ENCODE measurements around the gene UBA7. TPM values are rescaled to one million over a fixed set of nuclear protein-coding genes. Genes with fewer than 3 reads are reported as not detected.

UBA7 gene
- total RNA-seq, 1 experiment from 2014 or later, result 1.2 TPM

GRCh38 chr3:49799761-49800160 is 14.0 kb downstream of the UBA7 start, which contains the start of gene CDHR4:
TSS of gene CDHR4 (minus strand) at chr3:49799873. CDS start at chr3:49799812, 61 bp downstream.
- peaks cover 11% of the 10 kb centered on the region for H3K4me1 Mint-ChIP-seq
- H3K27ac Mint-ChIP-seq, result no peak within 1 kb of the TSS
- DNase-seq (ENCODE audit: low spot score), result no peak
- POLR2A ChIA-PET, result interaction anchor here (0.5 kb wide), 1 partner anchor 1040 kb away, joined by 4 read pairs; no protein-coding TSS in a partner anchor
- H3K27me3 Mint-ChIP-seq (ENCODE audit: low read depth), result peaks cover 38% of the 10 kb centered on the region
- TF ChIP-seq AFF4 (CRISPR knock-in tag; IDR thresholded peaks at IDR 0.05; ENCODE audit: borderline replicate concordance) (no peak), NFYB (CRISPR knock-in tag; conservative IDR thresholded peaks at IDR 0.05; ENCODE audit: low read depth) (no peak), PRDM15 (CRISPR knock-in tag; IDR thresholded peaks at IDR 0.05) (no peak), IRF2 (CRISPR knock-in tag; IDR thresholded peaks at IDR 0.05; ENCODE audit: borderline replicate concordance, low read depth) (no peak), MXD4 (CRISPR knock-in tag; IDR thresholded peaks at IDR 0.05; ENCODE audit: borderline replicate concordance) (no peak), ERG (CRISPR knock-in tag; IDR thresholded peaks at IDR 0.05) (no peak), HMGA2 (CRISPR knock-in tag; IDR thresholded peaks at IDR 0.05) (no peak), ESRRA (CRISPR knock-in tag; IDR thresholded peaks at IDR 0.05; ENCODE audit: borderline replicate concordance) (no peak), FOXK1 (CRISPR knock-in tag; IDR thresholded peaks at IDR 0.05) (no peak), CBFB (CRISPR knock-in tag; IDR thresholded peaks at IDR 0.05; ENCODE audit: low read depth) (no peak), JAZF1 (CRISPR knock-in tag; IDR thresholded peaks at IDR 0.05) (no peak), ATF6 (CRISPR knock-in tag; IDR thresholded peaks at IDR 0.05) (no peak), ZNF121 (CRISPR knock-in tag; IDR thresholded peaks at IDR 0.05) (no peak), MLX (CRISPR knock-in tag; IDR thresholded peaks at IDR 0.05) (no peak)
- no peaks in the 10 kb centered on the region for H3K9me3 Mint-ChIP-seq
- no peak within 1 kb of the TSS for H3K4me3 Mint-ChIP-seq
- no peak for ATAC-seq
- no peaks in the 10 kb centered on the region for H3K36me3 Mint-ChIP-seq
- CTCF ChIA-PET, result interaction anchor here (0.6 to 4.5 kb wide), 3 partner anchors 13 to 110 kb away, joined by 3 to 36 read pairs (median 5); partner anchors contain the start of gene IP6K1
